ENCODE results near the gene SORCS3.

SORCS3 gene

DNA sequence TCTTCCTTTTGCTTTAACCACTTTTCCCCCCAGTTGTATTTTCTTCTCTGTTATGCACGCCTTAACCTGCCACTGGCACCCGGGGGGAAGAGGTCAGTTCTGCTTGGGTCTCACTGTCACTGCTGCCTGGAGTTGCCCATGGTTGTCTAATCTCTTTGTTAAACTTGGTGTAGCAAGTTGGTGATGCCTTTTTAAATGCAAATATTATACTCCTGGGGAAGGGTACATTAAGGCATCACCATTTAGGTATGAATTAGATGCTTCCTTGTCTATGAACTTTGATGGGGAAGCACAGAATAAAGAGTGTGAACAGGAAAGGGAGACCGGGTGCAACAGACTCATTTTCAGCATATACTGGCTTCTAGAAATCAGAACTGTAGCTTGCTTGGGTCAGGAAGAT, 9.1 kb upstream of the SORCS3 start:
- H3K9me3 ChIP-seq (ENCODE audit: insufficient read depth, low read depth, low read length), result no peaks in the 10 kb centered on the region
- no peaks in the 10 kb centered on the region for H3K4me1 ChIP-seq (ENCODE audit: insufficient read depth, low read length, poor library complexity, severe bottlenecking)
- no peaks in the 10 kb centered on the region for H3K36me3 ChIP-seq (ENCODE audit: insufficient read depth, low read length)
- H4K20me1 ChIP-seq (ENCODE audit: insufficient read depth, low read length, poor library complexity, severe bottlenecking), result no peaks in the 10 kb centered on the region
- H3K79me2 ChIP-seq (ENCODE audit: insufficient read depth, low read length), result no peaks in the 10 kb centered on the region
- no peaks in the 10 kb centered on the region for H3K9me2 ChIP-seq (replicated peaks; ENCODE audit: low read depth, low read length)
- H3K9ac ChIP-seq (ENCODE audit: low read depth, low read length, poor library complexity, severe bottlenecking), result no peak overlapping the region
- no peak overlapping the region for H3K4me3 ChIP-seq (ENCODE audit: low read length, poor library complexity, severe bottlenecking)
- H3F3A ChIP-seq (ENCODE audit: low read depth), result no peaks in the 10 kb centered on the region
- no peak overlapping the region for H3K4me2 ChIP-seq (ENCODE audit: low read depth, low read length, poor library complexity, severe bottlenecking)
- TF ChIP-seq, protein P1, sequence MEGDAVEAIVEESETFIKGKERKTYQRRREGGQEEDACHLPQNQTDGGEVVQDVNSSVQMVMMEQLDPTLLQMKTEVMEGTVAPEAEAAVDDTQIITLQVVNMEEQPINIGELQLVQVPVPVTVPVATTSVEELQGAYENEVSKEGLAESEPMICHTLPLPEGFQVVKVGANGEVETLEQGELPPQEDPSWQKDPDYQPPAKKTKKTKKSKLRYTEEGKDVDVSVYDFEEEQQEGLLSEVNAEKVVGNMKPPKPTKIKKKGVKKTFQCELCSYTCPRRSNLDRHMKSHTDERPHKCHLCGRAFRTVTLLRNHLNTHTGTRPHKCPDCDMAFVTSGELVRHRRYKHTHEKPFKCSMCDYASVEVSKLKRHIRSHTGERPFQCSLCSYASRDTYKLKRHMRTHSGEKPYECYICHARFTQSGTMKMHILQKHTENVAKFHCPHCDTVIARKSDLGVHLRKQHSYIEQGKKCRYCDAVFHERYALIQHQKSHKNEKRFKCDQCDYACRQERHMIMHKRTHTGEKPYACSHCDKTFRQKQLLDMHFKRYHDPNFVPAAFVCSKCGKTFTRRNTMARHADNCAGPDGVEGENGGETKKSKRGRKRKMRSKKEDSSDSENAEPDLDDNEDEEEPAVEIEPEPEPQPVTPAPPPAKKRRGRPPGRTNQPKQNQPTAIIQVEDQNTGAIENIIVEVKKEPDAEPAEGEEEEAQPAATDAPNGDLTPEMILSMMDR (conservative IDR thresholded peaks at IDR 0.05; ENCODE audit: low read length), result no peak
- no peak overlapping the region for H2AFZ ChIP-seq (ENCODE audit: low read length)
- H3K27me3 ChIP-seq (ENCODE audit: insufficient read depth, low read length, poor library complexity, severe bottlenecking), result no peaks in the 10 kb centered on the region

DNA sequence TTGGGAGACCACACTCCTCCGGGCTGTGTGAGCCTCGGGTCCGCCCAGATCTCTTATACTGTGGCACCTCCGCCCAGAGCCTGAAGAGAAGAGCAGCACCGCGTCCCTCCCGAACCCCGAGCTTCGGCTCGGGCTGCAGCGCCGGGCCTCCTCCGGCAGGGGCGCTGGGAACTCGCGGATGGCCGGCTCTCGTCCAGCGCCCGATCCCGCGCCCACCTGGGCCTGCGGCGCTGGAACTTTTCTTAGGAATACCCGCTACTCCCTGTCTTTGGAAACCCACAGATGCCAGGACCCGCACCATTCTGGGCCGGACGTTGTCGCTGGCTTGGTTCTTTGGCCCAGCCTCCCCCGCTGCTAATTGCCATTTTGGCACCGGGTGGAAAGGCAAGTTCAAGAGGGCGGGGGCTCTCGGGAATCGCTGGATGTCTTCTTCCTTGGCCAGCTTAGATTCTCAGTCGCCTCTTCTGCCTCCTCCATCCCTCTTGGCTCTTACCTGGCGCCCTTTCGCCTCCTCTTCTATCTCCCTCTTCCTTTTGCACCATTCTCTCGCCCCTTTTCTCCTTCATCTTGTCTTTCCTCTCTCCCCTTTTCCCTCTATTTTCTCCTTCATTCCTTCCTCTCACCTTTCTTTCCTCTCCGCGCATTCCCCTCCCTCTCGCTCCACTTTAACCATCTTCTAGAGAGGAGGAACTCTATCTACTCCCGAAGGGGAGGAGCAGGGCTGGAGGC, 2.1 kb upstream of the SORCS3 start:
- Histone ChIP-seq H3F3A (ENCODE audit: low read depth) (no peaks in the 10 kb centered on the region), H3K36me3 (ENCODE audit: insufficient read depth, low read length) (no peaks in the 10 kb centered on the region), H3K9ac (ENCODE audit: low read depth, low read length, poor library complexity, severe bottlenecking) (no peak overlapping the region), H3K4me3 (ENCODE audit: low read length, poor library complexity, severe bottlenecking) (no peak overlapping the region), H3K27me3 (ENCODE audit: insufficient read depth, low read length, poor library complexity, severe bottlenecking) (no peaks in the 10 kb centered on the region), H3K4me2 (ENCODE audit: low read depth, low read length, poor library complexity, severe bottlenecking) (no peak overlapping the region), H3K9me2 (replicated peaks; ENCODE audit: low read depth, low read length) (no peaks in the 10 kb centered on the region), H3K4me1 (ENCODE audit: insufficient read depth, low read length, poor library complexity, severe bottlenecking) (no peaks in the 10 kb centered on the region), H3K79me2 (ENCODE audit: insufficient read depth, low read length) (no peaks in the 10 kb centered on the region), H4K20me1 (ENCODE audit: insufficient read depth, low read length, poor library complexity, severe bottlenecking) (no peaks in the 10 kb centered on the region), H3K9me3 (ENCODE audit: insufficient read depth, low read depth, low read length) (no peaks in the 10 kb centered on the region), H2AFZ (ENCODE audit: low read length) (no peak overlapping the region)
- TF ChIP-seq, protein P1 (conservative IDR thresholded peaks at IDR 0.05; ENCODE audit: low read length), result no peak
- TF ChIP-seq EZH2phosphoT487 (IDR thresholded peaks at IDR 0.05; ENCODE audit: borderline replicate concordance), result no peak

DNA sequence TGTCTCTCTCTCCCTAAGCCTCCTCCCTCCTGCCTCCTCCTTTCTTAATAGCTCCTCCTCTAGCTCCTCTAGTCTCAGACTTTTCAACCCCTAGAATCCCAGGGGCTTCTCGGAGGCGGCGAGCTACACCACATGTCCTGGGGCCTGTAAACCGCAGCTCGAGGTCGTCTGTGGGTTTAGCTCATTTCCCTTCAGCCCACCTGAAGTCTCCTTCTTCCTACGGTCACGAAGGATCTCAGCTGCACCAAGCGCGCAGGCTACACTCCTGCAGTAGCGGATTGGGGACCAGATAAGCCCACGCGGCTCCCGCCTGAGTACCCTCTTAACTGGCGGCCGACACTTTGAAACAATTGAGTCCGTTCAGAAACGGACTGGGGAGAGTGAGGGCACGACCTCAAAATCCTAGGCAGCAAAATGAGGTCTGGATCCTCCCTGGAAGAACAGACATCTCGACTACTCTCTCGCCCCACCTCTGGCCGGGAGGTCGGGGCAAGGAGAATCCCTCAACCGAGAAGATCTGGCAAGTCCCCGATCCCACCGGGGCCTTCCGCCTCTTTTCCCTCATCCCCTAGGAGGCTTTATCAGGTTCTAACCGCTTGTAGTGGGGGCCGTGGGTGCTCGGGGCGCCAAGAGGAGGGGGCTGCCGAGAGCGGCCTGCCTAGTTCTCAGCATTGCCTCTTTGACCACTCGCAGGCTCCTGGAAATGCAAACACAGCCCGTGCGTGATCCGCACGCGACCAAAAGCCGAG, 1.3 kb upstream of the SORCS3 start:
- Histone ChIP-seq H3K9me2 (replicated peaks; ENCODE audit: low read depth, low read length) (no peaks in the 10 kb centered on the region), H2AFZ (ENCODE audit: low read length) (no peak overlapping the region), H4K20me1 (ENCODE audit: insufficient read depth, low read length, poor library complexity, severe bottlenecking) (no peaks in the 10 kb centered on the region), H3K4me2 (ENCODE audit: low read depth, low read length, poor library complexity, severe bottlenecking) (no peak overlapping the region), H3K4me1 (ENCODE audit: insufficient read depth, low read length, poor library complexity, severe bottlenecking) (no peaks in the 10 kb centered on the region), H3K4me3 (ENCODE audit: low read length, poor library complexity, severe bottlenecking) (no peak overlapping the region), H3F3A (ENCODE audit: low read depth) (no peaks in the 10 kb centered on the region), H3K36me3 (ENCODE audit: insufficient read depth, low read length) (no peaks in the 10 kb centered on the region), H3K9me3 (ENCODE audit: insufficient read depth, low read depth, low read length) (no peaks in the 10 kb centered on the region), H3K27me3 (ENCODE audit: insufficient read depth, low read length, poor library complexity, severe bottlenecking) (no peaks in the 10 kb centered on the region), H3K9ac (ENCODE audit: low read depth, low read length, poor library complexity, severe bottlenecking) (no peak overlapping the region), H3K79me2 (ENCODE audit: insufficient read depth, low read length) (no peaks in the 10 kb centered on the region)
- TF ChIP-seq, protein P1 (conservative IDR thresholded peaks at IDR 0.05; ENCODE audit: low read length), result no peak
- no peak for TF ChIP-seq EZH2phosphoT487 (IDR thresholded peaks at IDR 0.05; ENCODE audit: borderline replicate concordance)

Measured in Loucy (cell line).